Liver (tissue), 9 donors: ENCODE data around the gene RPTOR. TPM values are rescaled to one million over a fixed set of nuclear protein-coding genes. Genes with fewer than 3 reads are reported as not detected.

Experiments
- DNase-seq: peaks from one replicate; pipeline ENCODE4 v3.0.0-alpha.2; 2017; ENCODE audit warnings: low spot score
- H3K27ac ChIP-seq, 2 donors: one replicate each; pipeline ENCODE4 v1.7.0; 2013; ENCODE audit warnings: inconsistent platforms in 2 of 2, low read length in 2 of 2, control low read depth in 1 of 2, low read depth in 1 of 2, mild to moderate bottlenecking in 1 of 2
- H3K27me3 ChIP-seq, 4 donors: one replicate each; pipeline versions ENCODE4 v1.6.1 to v1.7.0; 2013; ENCODE audit warnings: low read length in 3 of 4, inconsistent platforms in 1 of 4, mild to moderate bottlenecking in 1 of 4, moderate library complexity in 1 of 4; ENCODE audit not compliant: control insufficient read depth in 4 of 4, insufficient read depth in 4 of 4
- H3K36me3 ChIP-seq, 4 donors: one replicate each; pipeline versions ENCODE4 v1.6.1 to v1.7.0; 2013; ENCODE audit warnings: low read length in 3 of 4, mild to moderate bottlenecking in 3 of 4, low read depth in 1 of 4, moderate library complexity in 1 of 4; ENCODE audit not compliant: control insufficient read depth in 4 of 4, insufficient read depth in 3 of 4
- H3K4me1 ChIP-seq, 4 donors: one replicate each; pipeline versions ENCODE4 v1.6.1 to v1.7.0; 2013; ENCODE audit warnings: low read length in 3 of 4, mild to moderate bottlenecking in 3 of 4, moderate library complexity in 1 of 4; ENCODE audit not compliant: control insufficient read depth in 4 of 4, insufficient read depth in 4 of 4
- H3K4me3 ChIP-seq, 3 donors: one replicate each; pipeline versions ENCODE4 v1.6.1 to v1.7.0; 2013; ENCODE audit warnings: low read length in 3 of 3, control low read depth in 1 of 3, low read depth in 1 of 3, mild to moderate bottlenecking in 1 of 3
- H3K9ac ChIP-seq, 2 donors: one replicate each; pipeline ENCODE4 v1.7.0; 2013; ENCODE audit warnings: low read length in 2 of 2, mild to moderate bottlenecking in 2 of 2, moderate library complexity in 2 of 2, control low read depth in 1 of 2, low read depth in 1 of 2
- H3K9me3 ChIP-seq, 4 donors: one replicate each; pipeline versions ENCODE4 v1.6.1 to v1.7.0; 2013; ENCODE audit warnings: low read length in 3 of 4; ENCODE audit not compliant: control insufficient read depth in 4 of 4
- FOXA2 ChIP-seq: IDR thresholded peaks from 2 replicates; pipeline ENCODE4 v1.6.1; 2016; ENCODE audit warnings: antibody characterized with exemption
- HNF4A ChIP-seq, 2 donors: conservative IDR thresholded peaks; 2 replicates each; pipeline ENCODE4 v1.6.1; 2016; ENCODE audit warnings: antibody characterized with exemption in 2 of 2, mild to moderate bottlenecking in 2 of 2
- JUND ChIP-seq, 2 donors: IDR thresholded peaks; 2 replicates each; pipeline ENCODE4 v1.6.1; 2016; ENCODE audit warnings: antibody characterized with exemption in 2 of 2
- RAD21 ChIP-seq, 2 donors: IDR thresholded peaks; 2 replicates each; pipeline ENCODE4 v1.6.1; 2016; ENCODE audit warnings: antibody characterized with exemption in 2 of 2, mild to moderate bottlenecking in 2 of 2
- RXRA ChIP-seq, 2 donors: IDR thresholded peaks; 2 replicates each; pipeline ENCODE4 v1.6.1; 2017 to 2018; ENCODE audit warnings: antibody characterized with exemption in 2 of 2, mild to moderate bottlenecking in 1 of 2
- SP1 ChIP-seq: IDR thresholded peaks from 2 replicates; pipeline ENCODE4 v1.6.1; 2018; ENCODE audit warnings: antibody characterized with exemption, mild to moderate bottlenecking
- TAF1 ChIP-seq: conservative IDR thresholded peaks from 2 replicates; pipeline ENCODE4 v1.6.1; 2016; ENCODE audit warnings: antibody characterized with exemption, mild to moderate bottlenecking
- YY1 ChIP-seq: IDR thresholded peaks from 2 replicates; pipeline ENCODE4 v1.6.1; 2016; ENCODE audit warnings: antibody characterized with exemption, mild to moderate bottlenecking
- WGBS: extraction: QIAGEN DNeasy Blood & Tissue Kit; methylation state at CpG from one replicate; pipeline ENCODE4 v1.1.7; 2013; 5-methylcytosine and 5-hydroxymethylcytosine counted together
- polyA plus RNA-seq, 2 donors: library from polyadenylated mRNA; stranded (reverse) in 1 of 2; unstranded in 1 of 2; fragments of 200-250 nt in 1 of 2; fragments of >200 nt in 1 of 2; fragmentation: Nextera tagmentation in 1 of 2; extraction: Ambion mirVana in 1 of 2; gene quantifications; one replicate each; pipeline versions ENCODE4 v1.2.1 to v1.2.3, GENCODE V29; 2013 to 2015
- total RNA-seq, 2 donors: library from RNA; depleted of rRNA; stranded (reverse); fragments of >200 nt; gene quantifications; one replicate each; pipeline ENCODE4 v1.2.3, GENCODE V29; 2014
- TF ChIP-seq, protein P1 (sequence below): IDR thresholded peaks from 2 replicates; pipeline ENCODE4 v1.6.1; 2016; ENCODE audit warnings: antibody characterized with exemption, mild to moderate bottlenecking
- TF ChIP-seq, protein P2 (sequence below): IDR thresholded peaks from 2 replicates; pipeline ENCODE4 v1.6.1; 2016; ENCODE audit warnings: antibody characterized with exemption
- TF ChIP-seq, protein P3 (sequence below): fragments of 150-350 bp; IDR thresholded peaks from 2 replicates; pipeline ENCODE4 v1.5.1; 2017; ENCODE audit warnings: improper control_type of control experiment, low read depth, low read length; ENCODE audit not compliant: missing input control
- donor health status: healthy.
- donor health status: healthy.
- donor health status: healthy.
- donor health status: healthy.
- donor health status: healthy.

The RPTOR gene
- total and polyA plus RNA-seq, 4 donors: 4.8 to 25.4 (median 11.6) TPM

DNA sequence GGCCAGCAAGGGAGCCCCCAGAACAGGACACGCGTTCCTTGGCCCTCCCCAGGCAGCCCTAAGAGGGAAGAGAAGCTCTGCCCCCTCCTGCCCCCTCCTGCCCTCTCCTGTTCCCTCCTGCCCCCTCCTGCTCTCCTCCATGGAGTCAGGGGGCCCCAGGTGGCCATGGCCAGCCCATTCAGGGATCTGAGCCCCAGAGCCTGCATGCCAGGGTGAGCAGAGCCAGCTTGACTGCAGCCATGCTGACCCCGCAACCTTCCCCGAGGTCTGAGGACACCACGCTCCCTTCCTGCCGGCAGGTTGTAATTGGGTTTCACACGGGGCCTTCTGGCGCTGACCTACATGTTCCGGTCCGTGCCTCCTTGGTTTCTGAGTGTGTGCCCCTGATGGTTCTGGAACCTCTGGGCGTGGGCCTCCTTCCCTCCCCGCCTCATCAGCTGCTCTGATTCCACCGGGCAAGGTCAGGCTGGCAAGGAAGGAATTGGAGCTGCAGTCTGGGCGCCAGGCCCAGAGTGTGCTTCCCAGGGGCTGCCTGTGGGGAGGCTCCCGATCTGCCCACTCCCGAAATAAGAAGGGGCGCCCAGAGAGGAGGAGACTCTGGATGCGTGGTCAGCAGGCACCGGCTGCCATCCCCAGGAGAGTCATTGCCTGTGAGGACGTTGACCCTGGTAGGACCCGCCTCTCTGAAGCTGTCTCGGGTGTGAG is 44.5 kb upstream of the RPTOR start:
- no peak overlapping the region for H3K27ac ChIP-seq

DNA sequence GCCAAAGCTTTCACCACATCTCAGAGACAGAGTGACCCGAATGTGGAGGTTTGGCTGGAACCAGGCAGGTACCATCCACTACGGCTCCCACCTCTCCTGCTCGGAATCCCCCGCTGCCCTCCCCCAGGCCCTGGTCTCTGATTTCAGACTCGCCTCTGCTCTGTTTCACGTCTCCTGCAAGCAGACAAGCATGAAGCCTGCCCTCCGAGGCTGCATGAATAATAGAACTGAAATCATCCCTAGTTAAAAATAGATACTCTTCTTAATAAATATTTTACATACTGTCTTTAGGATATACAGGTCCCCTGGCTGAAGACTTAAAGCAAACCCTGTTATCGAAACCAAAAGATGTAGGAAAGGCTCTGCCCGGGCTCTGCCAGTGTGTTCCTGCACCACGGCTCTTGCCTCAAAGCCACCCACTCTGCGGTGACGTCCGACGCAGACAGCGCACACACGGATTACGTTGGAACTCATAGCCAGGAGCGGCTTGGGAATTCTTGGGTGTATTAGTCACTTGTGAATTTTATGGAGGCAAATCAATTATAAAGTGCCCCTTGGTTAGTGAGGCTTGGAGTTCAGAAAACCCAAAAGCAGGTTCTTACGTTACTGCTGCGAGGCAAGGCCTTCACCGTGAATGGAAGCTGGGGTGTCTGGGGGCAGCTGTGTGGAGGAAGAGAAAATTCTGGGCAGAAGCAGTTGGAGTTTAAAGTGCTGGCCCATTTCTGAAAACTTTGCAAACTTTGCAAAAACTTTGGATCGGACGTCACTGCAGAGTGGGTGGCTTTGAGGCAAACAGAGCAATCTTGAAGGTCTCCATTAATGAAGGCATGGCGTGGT is 42.7 kb upstream of the RPTOR start:
- no peak overlapping the region for H3K9ac ChIP-seq
- no peak overlapping the region for H3K27ac ChIP-seq
- no peak for DNase-seq
- H3K4me1 ChIP-seq: no peaks in the 10 kb centered on the region
- H3K9me3 ChIP-seq: no peaks in the 10 kb centered on the region
- H3K4me3 ChIP-seq: no peak overlapping the region
- H3K27me3 ChIP-seq: peaks cover 0 to 4% (median 1%) of the 10 kb centered on the region in 4 donors
- TF ChIP-seq HNF4A (conservative IDR thresholded peaks at IDR 0.05) (no peak), TAF1 (no peak), RAD21 (IDR thresholded peaks at IDR 0.05) (no peak), JUND (IDR thresholded peaks at IDR 0.05) (no peak), SP1 (no peak)
- TF ChIP-seq, protein P1, sequence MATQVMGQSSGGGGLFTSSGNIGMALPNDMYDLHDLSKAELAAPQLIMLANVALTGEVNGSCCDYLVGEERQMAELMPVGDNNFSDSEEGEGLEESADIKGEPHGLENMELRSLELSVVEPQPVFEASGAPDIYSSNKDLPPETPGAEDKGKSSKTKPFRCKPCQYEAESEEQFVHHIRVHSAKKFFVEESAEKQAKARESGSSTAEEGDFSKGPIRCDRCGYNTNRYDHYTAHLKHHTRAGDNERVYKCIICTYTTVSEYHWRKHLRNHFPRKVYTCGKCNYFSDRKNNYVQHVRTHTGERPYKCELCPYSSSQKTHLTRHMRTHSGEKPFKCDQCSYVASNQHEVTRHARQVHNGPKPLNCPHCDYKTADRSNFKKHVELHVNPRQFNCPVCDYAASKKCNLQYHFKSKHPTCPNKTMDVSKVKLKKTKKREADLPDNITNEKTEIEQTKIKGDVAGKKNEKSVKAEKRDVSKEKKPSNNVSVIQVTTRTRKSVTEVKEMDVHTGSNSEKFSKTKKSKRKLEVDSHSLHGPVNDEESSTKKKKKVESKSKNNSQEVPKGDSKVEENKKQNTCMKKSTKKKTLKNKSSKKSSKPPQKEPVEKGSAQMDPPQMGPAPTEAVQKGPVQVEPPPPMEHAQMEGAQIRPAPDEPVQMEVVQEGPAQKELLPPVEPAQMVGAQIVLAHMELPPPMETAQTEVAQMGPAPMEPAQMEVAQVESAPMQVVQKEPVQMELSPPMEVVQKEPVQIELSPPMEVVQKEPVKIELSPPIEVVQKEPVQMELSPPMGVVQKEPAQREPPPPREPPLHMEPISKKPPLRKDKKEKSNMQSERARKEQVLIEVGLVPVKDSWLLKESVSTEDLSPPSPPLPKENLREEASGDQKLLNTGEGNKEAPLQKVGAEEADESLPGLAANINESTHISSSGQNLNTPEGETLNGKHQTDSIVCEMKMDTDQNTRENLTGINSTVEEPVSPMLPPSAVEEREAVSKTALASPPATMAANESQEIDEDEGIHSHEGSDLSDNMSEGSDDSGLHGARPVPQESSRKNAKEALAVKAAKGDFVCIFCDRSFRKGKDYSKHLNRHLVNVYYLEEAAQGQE: no peak
- TF ChIP-seq, protein P2, sequence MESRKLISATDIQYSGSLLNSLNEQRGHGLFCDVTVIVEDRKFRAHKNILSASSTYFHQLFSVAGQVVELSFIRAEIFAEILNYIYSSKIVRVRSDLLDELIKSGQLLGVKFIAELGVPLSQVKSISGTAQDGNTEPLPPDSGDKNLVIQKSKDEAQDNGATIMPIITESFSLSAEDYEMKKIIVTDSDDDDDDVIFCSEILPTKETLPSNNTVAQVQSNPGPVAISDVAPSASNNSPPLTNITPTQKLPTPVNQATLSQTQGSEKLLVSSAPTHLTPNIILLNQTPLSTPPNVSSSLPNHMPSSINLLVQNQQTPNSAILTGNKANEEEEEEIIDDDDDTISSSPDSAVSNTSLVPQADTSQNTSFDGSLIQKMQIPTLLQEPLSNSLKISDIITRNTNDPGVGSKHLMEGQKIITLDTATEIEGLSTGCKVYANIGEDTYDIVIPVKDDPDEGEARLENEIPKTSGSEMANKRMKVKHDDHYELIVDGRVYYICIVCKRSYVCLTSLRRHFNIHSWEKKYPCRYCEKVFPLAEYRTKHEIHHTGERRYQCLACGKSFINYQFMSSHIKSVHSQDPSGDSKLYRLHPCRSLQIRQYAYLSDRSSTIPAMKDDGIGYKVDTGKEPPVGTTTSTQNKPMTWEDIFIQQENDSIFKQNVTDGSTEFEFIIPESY: no peak
- H3K36me3 ChIP-seq: no peaks in the 10 kb centered on the region
- 76% methylated on average over 24 of the region's 24 CpGs for WGBS

More for the DNA sequence above, 44.5 kb upstream of the RPTOR start:
- Histone ChIP-seq H3K9ac (no peak overlapping the region), H3K9me3 (no peaks in the 10 kb centered on the region), H3K4me3 (no peak overlapping the region), H3K27me3 (peaks cover 0 to 3% (median 0%) of the 10 kb centered on the region in 4 donors), H3K36me3 (no peaks in the 10 kb centered on the region), H3K4me1 (no peaks in the 10 kb centered on the region)
- 66% methylated on average over 22 of the region's 22 CpGs for WGBS
- no peak for TF ChIP-seq YY1
- TF ChIP-seq RXRA (IDR thresholded peaks at IDR 0.05): peak in 1 of 2 donors; percentile 20
- DNase-seq: no peak

DNA sequence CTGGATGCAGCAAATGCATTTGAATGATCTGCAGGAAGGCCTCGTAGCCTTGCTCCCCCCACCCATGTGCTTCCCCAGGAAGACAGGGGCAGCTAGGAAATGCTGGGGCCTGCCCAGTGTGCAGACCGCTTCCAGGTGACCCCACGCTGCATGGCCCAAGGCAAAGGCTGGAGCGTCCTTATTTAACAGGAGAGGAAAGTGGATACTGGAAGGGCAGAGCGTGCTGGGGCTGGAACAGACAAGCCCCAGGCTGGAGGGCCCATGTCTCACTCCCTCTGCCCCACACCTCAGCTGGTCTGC is 42.1 kb upstream of the RPTOR start:
- Histone ChIP-seq H3K4me3 (no peak overlapping the region), H3K9ac (no peak overlapping the region), H3K27me3 (peaks cover 0 to 4% (median 1%) of the 10 kb centered on the region in 4 donors), H3K9me3 (no peaks in the 10 kb centered on the region), H3K4me1 (no peaks in the 10 kb centered on the region), H3K27ac (no peak overlapping the region), H3K36me3 (no peaks in the 10 kb centered on the region)
- WGBS: 84% methylated on average over 5 of the region's 5 CpGs
- DNase-seq: no peak
- TF ChIP-seq RAD21 (IDR thresholded peaks at IDR 0.05) (no peak), RXRA (IDR thresholded peaks at IDR 0.05) (no peak), FOXA2 (no peak), SP1 (no peak)
- TF ChIP-seq, protein P1: no peak
- TF ChIP-seq, protein P3, sequence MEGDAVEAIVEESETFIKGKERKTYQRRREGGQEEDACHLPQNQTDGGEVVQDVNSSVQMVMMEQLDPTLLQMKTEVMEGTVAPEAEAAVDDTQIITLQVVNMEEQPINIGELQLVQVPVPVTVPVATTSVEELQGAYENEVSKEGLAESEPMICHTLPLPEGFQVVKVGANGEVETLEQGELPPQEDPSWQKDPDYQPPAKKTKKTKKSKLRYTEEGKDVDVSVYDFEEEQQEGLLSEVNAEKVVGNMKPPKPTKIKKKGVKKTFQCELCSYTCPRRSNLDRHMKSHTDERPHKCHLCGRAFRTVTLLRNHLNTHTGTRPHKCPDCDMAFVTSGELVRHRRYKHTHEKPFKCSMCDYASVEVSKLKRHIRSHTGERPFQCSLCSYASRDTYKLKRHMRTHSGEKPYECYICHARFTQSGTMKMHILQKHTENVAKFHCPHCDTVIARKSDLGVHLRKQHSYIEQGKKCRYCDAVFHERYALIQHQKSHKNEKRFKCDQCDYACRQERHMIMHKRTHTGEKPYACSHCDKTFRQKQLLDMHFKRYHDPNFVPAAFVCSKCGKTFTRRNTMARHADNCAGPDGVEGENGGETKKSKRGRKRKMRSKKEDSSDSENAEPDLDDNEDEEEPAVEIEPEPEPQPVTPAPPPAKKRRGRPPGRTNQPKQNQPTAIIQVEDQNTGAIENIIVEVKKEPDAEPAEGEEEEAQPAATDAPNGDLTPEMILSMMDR: no peak
- TF ChIP-seq, protein P2: no peak
